IPS-11a (cell line): ENCODE data around the gene NFIA.

Source experiments
- H3K4me3 ChIP-seq: one replicate; pipeline ENCODE4 v1.5.1; 2013; ENCODE audit warnings: low read depth, low read length, control low read depth

Gene NFIA

DNA sequence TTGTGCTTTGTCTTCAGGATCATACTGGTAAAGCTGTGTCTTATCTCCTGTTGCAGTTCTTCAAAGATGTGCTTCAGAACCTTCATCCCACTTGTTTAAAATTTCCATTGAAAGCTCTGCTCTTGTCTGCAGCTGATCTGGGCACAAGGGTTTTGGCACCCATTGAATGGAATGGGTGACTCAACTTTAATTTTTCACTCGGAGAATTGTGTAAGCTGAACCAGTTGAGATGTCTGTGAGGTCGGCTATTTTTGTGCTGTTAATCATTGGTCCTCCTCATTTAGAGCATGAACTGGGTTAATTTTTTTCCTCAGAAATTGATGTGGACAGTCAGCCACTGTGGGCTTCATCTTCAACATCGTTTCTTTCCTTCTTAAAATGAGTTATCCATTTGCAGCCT, 390.5 kb downstream of the NFIA start:
- H3K4me3 ChIP-seq: no peak overlapping the region

DNA sequence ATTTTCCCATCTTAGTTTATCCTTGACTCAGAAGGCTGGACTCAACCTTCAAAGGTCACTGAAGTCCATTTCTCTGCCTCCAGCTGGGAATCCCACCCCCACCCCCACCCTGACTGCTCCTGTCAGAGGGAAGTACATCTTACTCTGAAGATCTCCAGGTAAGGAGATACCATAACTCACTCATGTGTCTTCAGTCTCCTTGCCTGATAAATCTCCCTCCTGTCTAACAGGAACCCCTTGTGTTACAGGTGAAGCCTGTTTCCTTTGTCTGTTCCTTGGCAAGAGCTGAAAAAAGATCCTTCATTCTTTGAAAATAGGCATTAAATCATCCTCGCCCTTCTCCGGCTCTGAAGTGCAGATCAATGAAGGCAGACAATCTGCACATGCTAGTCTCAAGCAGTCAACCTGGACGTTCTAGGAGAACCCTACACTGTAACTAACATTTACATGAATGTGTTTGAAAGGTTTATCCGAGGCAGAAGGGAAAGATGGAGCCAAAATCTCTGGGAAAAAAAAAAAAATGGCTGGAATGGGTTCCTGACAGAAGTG, 392.0 kb downstream of the NFIA start:
- no peak overlapping the region for H3K4me3 ChIP-seq

DNA sequence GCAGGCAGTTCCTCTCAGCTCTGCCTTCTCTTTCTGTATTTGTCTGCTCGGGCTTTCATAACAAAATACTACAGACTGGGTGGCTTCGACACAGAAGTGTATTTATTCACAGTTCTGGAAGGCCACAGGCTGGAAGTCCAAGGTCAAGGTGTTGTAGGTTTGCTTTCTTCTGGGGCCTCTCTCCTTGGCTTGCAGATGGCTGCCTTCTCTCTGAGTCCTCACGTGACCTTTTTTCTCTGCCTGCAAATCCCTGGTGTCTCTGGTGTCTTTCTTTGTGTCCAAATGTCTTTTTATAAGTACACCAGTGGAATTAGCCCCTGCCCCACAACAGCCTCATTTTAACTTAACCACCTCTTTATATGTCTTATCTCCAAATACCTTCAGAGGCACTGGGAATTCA, 392.6 kb downstream of the NFIA start:
- H3K4me3 ChIP-seq: no peak overlapping the region

DNA sequence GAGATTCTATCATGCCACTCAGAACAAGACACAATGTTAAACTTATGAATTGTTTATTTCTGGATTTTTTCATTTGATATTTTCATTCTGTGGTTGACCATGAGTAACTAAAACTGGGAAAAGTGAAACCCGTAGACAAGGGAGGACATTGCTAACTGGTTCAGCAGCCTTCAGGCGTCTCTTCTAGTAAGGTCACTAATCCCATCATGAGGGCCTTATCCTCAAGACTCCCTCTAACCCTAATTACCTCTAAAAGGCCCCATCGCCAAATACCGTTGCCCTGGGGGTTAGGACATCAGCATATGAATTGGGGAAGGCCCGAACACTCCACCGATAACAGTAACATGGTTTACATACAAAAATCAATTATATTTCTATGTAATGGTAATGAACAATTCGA, 394.9 kb downstream of the NFIA start:
- no peak overlapping the region for H3K4me3 ChIP-seq

DNA sequence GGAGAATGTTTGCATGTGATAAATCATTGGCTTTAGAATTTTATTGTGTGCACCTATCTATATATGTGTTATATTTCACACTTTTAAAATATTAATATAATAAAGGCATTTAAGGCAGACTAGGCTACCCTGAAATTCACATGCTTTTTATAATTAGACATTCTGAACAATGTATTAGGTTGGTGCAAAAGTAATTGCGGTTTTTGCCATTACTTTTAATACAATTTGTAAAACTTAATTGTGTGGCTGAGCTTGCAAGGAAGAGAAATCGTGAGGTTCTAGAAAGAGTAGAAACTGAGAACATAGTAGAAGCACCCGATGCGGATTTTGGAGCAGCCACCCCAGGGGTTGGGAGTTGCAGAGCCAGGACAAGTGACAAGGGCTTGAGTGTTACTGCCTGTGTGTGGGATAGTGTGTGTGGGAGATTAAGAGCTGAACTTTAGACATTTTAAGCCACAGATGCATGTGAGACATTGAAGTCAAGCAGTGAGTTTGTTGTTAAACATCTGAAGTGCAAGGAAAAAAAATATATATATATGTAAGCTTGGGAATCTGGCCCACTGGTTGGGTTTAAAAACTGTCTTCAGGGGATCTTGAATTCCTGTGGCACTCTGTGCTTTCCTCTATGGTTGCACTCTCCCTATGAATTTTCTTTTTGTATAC, 398.0 kb downstream of the NFIA start:
- no peak overlapping the region for H3K4me3 ChIP-seq

DNA sequence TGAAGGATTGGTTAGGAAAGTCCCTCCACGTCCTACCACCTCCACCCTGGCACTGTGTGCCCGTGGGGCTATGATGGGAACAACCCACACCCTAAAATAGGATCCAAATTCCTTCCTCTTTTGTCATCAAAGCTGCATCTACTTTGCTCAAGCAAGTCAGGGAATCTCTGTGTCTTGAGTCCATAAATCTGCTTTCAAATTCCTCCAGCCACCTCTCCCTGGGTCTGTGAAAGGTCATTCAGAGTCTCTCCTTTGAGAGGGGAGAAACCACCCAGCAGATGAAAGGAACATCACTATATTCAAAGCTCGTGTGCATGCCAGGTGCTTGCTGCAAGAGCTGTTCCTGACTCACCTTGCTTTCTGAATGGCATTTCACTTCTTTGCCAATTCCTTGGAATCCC, 399.0 kb downstream of the NFIA start:
- no peak overlapping the region for H3K4me3 ChIP-seq

DNA sequence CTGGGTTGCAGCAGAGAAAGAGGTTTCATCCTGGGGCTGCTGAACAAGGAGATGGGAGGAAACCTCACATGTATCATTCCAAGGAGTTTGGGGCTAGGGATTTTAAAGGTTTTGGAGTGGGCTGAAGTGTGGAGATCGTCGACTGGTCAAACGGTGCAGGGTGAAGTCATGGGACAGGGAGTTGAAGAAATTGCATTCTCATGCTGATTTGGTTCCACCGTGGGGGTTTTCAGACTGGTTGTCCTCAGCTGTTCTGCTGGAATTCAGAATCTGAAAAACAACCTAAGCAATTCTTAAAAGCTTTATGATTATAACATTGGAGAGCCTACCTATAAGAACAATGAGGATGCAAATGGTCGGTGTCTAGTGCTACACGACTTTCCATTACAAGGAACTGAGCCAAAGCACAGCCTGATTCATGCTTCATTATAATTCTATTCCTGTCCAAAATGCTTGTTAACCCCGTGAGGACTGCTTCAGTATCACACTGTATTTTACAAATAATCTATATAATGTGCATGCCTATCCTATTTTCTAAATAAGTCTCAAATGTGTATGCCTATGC, 399.9 kb downstream of the NFIA start:
- no peak overlapping the region for H3K4me3 ChIP-seq

DNA sequence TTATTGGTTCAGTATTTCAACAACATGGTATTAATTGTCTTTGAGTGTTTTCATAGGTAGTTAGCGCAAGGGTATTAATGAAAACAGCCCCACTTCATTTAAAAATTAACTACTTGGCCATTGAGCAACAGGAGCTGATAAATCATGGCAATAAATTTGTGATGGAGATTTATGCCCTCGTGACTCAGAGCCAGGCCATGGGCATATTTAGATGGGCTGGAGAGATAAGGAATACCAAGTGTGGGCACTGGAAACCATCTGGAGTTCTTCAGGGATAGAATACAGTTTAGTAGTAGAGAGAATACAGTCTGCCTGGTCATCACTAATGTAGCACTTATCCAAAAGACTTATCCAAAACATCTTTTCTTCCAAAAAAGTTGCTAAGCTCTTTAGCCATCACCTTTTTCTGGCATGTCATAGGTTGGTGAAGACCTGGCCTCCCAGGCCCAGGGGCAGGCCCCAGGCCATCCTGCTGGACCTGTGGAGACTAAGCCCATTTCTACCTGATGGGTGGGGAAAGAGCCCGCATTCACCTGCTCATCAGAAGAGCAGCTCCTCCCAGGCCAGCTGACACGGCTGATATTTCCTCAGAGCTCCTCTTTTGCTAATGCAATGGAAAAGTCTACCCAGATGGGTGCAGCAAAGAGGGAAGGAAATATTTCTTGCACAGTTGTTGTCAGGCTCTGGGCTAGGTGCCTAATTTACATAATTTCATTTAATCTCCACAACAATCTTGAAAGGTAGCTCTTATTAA, 404.6 kb downstream of the NFIA start:
- H3K4me3 ChIP-seq: no peak overlapping the region

DNA sequence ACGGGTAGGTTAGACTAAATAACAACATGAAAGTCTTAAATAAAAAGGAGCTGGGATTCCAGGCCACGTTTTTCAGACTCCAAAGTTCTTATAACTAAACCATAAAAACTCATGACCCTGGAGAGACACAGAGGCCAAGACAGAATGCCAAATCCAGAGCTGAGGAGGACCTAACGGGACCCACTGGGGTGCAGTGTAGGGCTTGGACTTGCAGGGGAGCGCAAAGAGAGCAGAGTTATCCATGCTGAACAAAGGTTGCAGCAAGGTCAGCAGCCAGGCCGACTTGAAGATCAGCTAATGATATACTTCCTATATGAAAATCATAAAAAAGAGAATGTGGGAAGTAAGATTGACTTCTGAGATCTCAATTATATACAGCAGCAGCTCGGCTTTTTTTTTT, 405.4 kb downstream of the NFIA start:
- no peak overlapping the region for H3K4me3 ChIP-seq

DNA sequence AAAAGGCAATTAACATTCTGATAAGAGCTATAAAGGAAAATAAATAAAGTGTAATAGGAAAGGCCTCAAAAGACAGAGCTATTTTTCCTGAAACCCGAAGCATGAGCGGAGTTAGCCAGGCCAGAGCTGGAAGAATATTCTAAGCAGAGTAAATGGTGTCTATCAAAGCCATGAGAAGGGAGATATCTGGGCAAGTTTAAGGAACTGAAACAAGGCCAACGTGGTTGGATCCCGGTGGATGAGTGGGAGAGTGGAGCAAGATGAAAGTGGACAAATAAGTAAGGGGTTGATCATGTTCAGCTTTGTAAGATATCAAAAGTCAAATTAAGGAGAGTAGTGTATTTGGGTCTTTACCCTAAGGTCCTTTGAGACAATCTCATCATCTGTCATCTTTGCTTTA, 408.6 kb downstream of the NFIA start:
- H3K4me3 ChIP-seq: no peak overlapping the region

DNA sequence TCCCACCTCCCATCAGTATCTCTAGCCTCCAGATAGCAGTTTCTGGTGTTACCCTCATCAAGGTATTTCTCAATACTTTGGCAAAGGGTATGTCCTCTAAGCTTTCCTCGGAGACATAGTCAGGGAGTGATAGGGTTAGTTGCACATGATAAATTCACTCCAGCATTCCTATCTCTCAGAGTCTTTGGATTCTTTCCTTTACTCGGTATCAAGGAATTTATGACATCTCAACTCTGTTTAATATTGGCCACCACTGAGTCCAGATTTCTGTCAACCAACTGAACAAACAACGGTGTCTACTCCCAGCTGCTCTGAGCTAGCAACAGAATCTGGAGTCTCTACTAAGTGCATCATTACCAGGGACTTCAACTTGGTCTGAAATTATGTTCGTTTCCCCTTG, 409.1 kb downstream of the NFIA start:
- H3K4me3 ChIP-seq: no peak overlapping the region

DNA sequence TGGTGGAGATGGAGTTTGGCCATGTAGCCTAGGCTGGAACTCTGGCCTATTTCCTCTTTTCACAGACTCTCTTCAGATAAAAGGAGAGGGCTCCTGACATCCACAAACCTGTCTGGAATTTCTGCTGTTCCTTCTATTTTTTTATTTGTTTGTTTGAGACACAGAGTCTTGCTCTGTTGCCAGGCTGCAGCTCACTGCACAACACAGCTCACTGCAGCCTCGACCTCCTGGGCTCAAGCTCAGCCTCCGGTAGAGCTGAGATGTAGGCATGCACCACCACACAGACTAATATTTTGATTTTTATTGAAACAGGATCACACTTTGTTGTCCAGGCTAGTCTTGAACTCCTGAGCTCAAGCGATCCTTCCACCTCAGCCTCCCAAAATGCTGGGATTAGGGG, 411.6 kb downstream of the NFIA start:
- no peak overlapping the region for H3K4me3 ChIP-seq

DNA sequence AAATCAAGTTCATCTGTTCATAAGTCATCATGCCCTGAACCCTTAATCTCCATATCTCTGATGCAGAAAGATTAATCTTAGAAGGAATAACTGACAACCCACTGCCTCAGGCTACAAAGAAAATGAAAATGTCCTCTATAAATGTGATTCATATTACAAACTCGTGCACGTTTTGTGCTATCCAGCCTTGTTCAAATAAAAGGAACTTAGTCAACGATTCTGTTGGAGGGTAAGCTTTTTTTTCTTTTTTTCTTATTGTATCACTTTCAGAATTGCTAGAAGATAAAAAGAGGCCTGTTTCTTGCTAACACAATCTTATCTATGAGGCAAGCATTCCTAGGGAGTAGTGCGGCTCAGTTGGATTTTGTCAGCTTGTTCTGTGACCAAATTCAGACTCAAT, 414.1 kb downstream of the NFIA start:
- no peak overlapping the region for H3K4me3 ChIP-seq

DNA sequence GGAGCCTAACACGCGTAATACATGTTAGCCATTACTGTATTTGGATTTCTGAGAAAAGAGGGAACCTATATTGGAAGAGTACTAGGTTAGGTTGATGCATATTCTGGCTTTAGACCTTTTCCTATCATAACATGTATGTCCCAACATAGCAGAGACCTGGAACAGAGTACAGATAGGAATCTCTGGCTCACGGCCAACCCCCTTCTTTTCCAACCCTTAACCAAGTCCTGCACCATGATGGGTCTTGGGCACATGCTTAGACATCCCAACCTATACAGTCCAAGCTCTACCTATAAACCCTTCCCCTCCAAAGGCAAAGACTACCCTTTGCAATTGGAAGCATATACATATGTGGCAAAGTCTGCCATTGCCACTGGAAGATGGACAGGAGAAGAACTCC, 414.7 kb downstream of the NFIA start:
- H3K4me3 ChIP-seq: no peak overlapping the region

DNA sequence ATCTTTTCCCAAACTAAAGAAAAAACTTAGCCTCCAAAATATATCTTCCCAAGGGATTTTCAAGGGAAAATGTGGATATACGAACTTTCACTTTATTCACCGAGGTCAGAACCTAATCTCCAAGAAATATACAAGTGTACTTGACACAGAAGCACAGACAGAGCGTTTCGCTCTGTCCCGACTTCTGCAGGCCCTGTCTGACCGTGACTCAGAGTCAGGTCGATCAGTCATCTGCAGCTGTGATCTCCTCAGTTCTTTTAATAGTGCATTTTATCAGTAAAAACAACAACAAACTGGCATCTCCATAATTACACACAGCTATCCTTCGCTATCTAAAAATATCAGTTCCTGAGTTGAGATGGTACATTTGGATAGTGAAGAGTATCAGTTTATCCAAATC, 416.0 kb downstream of the NFIA start:
- no peak overlapping the region for H3K4me3 ChIP-seq

DNA sequence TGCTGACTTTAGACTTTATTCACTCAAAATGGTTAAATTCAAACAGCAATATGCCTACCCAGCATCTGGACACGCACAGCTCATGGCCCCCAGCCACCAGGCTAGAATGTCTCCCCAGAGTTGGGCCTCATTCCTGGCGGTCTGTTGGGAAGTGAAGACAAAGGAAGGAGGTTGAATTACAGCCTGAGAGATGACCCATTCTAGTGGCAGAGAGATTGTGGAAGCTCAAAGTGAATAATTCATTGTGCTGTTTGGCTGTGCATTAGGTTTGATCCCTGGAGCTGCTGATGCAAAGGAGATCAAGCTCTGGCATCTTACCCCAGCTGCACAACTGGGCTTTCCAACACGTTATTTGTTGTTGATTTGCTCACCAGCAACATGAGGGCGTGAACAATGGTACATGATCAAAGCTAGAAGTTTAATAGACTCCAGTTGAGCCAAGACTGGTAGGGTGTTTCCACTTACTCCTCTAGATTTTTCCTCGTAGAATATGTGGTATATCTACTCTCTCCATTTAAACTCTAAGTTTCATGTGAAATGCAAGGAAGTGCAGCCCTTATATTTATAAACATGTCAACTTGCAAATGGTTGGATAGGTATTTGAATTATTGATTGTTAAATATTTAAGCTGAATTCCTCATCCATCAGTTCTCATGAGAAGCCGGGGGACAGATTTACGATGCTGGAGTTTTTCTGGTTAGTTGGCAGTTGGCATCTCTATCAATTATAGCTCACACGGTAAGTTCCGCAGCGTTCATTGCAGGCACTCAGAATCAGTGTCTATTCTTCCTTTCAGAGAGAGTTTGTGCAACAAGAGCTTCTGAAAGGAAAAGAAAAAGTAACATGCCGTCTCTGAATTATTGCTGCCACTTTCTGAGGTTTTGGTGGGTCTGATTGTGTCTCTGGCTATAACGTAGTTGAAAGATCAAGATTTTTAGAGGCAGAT, 419.9 kb downstream of the NFIA start:
- no peak overlapping the region for H3K4me3 ChIP-seq

DNA sequence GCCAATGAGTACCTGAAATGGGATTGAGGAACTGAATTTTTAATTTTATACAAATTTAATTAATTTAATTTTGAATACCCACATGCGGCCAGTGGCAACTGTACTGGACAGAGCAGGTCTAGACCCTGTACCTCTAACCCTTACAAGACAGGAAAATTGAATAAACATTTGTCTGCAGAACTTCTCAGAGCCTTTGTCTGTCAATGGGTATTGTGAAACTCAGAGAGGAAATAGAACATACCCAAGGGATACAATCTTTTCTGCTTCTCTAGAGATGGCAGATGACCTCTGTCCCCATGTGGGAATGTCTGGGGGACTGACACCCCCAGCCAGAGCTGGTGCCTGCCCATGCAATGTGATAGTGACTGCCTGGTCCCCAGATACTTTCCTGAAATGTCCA, 421.9 kb downstream of the NFIA start:
- H3K4me3 ChIP-seq: no peak overlapping the region

DNA sequence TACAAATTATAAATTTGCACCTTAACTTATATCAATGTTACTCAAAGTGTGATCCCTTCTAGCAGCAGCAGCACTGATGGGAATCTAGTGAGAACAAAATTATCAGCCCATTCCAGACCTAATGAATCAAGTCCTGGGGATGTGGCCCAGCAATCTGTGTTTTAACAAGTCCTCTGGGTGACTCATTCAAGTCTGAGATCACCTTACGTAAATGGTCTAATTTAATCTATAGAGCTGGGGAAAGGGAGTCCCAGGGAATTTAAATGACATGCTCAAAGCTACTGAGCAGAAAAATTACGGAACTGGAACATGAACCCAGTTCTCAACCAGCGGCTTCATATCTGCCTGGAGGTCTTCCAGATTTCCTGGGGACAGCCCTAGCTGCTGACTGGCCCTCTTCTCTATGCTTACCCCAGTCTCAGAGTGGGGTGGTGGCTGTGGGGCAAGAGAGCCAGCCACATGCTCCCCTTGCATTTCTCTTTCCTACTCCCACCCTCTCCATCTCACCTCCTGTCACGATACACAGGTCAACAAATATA, 422.6 kb downstream of the NFIA start:
- no peak overlapping the region for H3K4me3 ChIP-seq

DNA sequence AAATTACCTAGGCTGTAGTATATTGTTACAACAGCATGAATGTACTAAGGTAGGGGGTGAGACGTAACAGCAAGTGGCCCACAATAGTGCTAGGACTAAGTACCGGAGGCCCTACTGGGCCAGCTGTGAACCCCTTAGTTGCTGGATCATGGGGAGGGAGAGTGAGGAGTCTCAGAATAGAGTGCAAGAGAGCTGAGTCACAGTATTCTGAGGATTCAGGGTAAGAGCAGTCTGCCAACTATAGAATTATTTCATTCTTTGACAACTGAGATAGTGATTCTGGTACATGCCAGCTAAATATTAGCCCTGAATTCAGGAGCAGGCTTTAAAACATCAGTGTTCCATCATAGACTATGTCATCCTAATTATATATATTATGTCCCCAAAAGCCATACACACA, 423.9 kb downstream of the NFIA start:
- no peak overlapping the region for H3K4me3 ChIP-seq

DNA sequence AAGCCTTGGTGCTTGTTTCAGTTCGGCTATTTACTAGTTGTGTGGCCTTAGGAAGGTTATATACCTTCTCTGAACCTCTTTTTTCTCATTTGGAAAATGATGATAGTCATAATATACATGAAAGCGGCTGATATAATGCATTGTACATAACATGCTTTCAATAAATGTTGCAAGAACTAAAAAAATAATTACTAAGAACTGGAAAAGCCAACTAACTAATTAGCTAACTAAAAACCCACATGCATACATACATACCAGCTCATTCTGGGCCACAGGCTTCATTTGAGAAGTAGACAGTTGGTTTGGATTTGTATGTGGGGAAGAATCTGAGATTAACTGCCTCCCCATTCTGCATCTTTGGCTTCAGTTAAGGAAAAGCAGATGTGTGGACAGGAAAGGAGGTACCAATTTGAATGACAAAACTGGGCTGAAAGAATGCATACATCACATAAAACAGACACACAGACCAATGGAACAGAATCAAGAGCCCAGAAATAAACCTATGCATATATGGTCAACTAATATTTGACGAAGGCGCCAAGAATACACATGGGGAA, 424.7 kb downstream of the NFIA start:
- H3K4me3 ChIP-seq: no peak overlapping the region
